Heart right ventricle (tissue), 16 donors: ENCODE data around the gene GPR52. TPM values are rescaled to one million over a fixed set of nuclear protein-coding genes. Genes with fewer than 3 reads are reported as not detected.
"Not testable (repeated sequence)": the region's sequence is repeated elsewhere in the genome, so short reads cannot be mapped to it uniquely, and the experiment has no call there.

Experiments used
- ATAC-seq, 8 donors: fragments of 200-7000 bp; cut with Tn5 transposase; one replicate each; pipeline ENCODE4 v1.9.1; 2020; ENCODE audit warnings: mild to moderate bottlenecking in 8 of 8, moderate library complexity in 8 of 8, moderate number of reproducible peaks in 1 of 8
- DNase-seq, 2 donors: peaks; one replicate each; pipeline ENCODE4 v3.0.0-alpha.2; 2020
- H3K27ac ChIP-seq, 10 donors: fragments of 200-600 bp; sonication (generic) in 2 of 10; one replicate each; pipeline versions ENCODE4 v1.5.0 to v1.8.0; 2020 to 2022; ENCODE audit warnings: mild to moderate bottlenecking in 3 of 10
- H3K27me3 ChIP-seq, 7 donors: fragments of 200-600 bp; one replicate each; pipeline ENCODE4 v1.8.0; 2021 to 2022; ENCODE audit warnings: mild to moderate bottlenecking in 2 of 7
- H3K36me3 ChIP-seq, 9 donors: fragments of 200-600 bp; sonication (generic) in 1 of 9; one replicate each; pipeline versions ENCODE4 v1.5.0 to v1.8.0; 2020 to 2022; ENCODE audit warnings: mild to moderate bottlenecking in 2 of 9
- H3K4me1 ChIP-seq, 9 donors: fragments of 200-600 bp; sonication (generic) in 1 of 9; one replicate each; pipeline versions ENCODE4 v1.5.0 to v1.8.0; 2020 to 2022; ENCODE audit warnings: mild to moderate bottlenecking in 4 of 9
- H3K4me3 ChIP-seq, 10 donors: fragments of 200-600 bp; sonication (generic) in 2 of 10; one replicate each; pipeline versions ENCODE4 v1.5.0 to v1.8.0; 2020 to 2022; ENCODE audit warnings: mild to moderate bottlenecking in 7 of 10, moderate library complexity in 2 of 10
- H3K9me3 ChIP-seq, 11 donors: fragments of 200-600 bp in 10 of 11; sonication (generic) in 2 of 11; one replicate each; pipeline versions ENCODE4 v1.5.0 to v1.8.0; 2013 to 2022; ENCODE audit warnings: mild to moderate bottlenecking in 2 of 11, control low read depth in 1 of 11, moderate library complexity in 1 of 11
- CTCF ChIP-seq, 9 donors: fragments of 200-600 bp; sonication (generic) in 2 of 9; IDR thresholded peaks; one replicate each; pipeline versions ENCODE4 v1.5.0 to v1.8.0; 2021 to 2022; ENCODE audit warnings: antibody characterized with exemption in 9 of 9, mild to moderate bottlenecking in 5 of 9, moderate library complexity in 1 of 9
- WGBS, 2 donors: extraction: QIAGEN DNeasy Blood & Tissue Kit; methylation state at CpG; one replicate each; pipeline ENCODE4 v1.1.7; 2013; ENCODE audit warnings: inconsistent platforms in 1 of 2; 5-methylcytosine and 5-hydroxymethylcytosine counted together
- intact Hi-C, 10 donors: fragments of 100-400 bp; cut with DNase I; formaldehyde crosslinking; loops; one replicate each; pipeline versions ENCODE4 v1.11.1 to v1.14.2; 2022
- polyA plus RNA-seq, 2 donors: library from polyadenylated mRNA; stranded (reverse); fragments of 200-250 nt; gene quantifications; one replicate each; pipeline ENCODE4 v1.2.3, GENCODE V29; 2013
- total RNA-seq, 10 donors: library from RNA; stranded (reverse); fragmentation: NEBNext Ultra II Directional in 3 of 10; extraction: Animal tissue kit (Norgen Biotek cat#: 25700) in 3 of 10; gene quantifications; one replicate each; pipeline versions ENCODE4 v1.2.1 to v1.2.4, GENCODE V29; 2021 to 2023
- donor health status: Arrhythmogenic right ventricular cardiomyopathy.
- donor health status: ischemic (EF 13 %, LVEDD 7.1; RV severe dilation, severe dysfunction).
- donor health status: healthy with polysubstance abuse.
- donor health status: DM: no; HTN: yes; CAD: no.
- donor health status: DM: no; HTN: no; CAD: no.
- donor health status: ischemic (EF 25% LVEDD 6.9; RV normal size, moderate dysfunction).
- donor health status: ischemic (EF 25% LVEDD 5.7; RV mildly dilated, moderate dysfunction).
- donor health status: healthy.
- donor health status: DM: yes; HTN: yes; CAD: no.
- donor health status: Ischemic cardiomyopathy.
- donor health status: ischemic (EF 35%, LVEDD 5.7; RV mildly dilated, moderate dysfunction).
- donor health status: nonischemic (EF 11% LVEDD 7.7; RV severe dilation, severe dysfunction).
- donor health status: DM: yes; HTN: yes; CAD: no.
- donor health status: PGD.
- donor health status: ischemic (EF 29% LVEDD 5.4; RV normal size, mild dysfunction).
- donor health status: nonischemic (EF 23%, LVEDD 6.1; RV moderate dilation, normal function).

Gene GPR52
- total and polyA plus RNA-seq, 12 donors, result 0.29 to 2.9 (median 1.4) TPM; not detected in 1

- WGBS, 2 donors, result 99 to 100% methylated on average over 1 of the region's 1 CpG
- H3K27me3 ChIP-seq, result no peaks in the 10 kb centered on the region
- intact Hi-C loops, result no loop called here
- H3K36me3 ChIP-seq, result peaks cover 0 to 8% (median 0%) of the 10 kb centered on the region in 9 donors
- H3K4me1 ChIP-seq, result peaks cover 0 to 9% (median 0%) of the 10 kb centered on the region in 9 donors
- no peak for TF ChIP-seq CTCF (IDR thresholded peaks at IDR 0.05)
- DNase-seq (no peak), ATAC-seq (no peak)
- H3K27ac ChIP-seq, result no peak overlapping the region
- no peak overlapping the region for H3K4me3 ChIP-seq
- H3K9me3 ChIP-seq, result no peaks in the 10 kb centered on the region
Observed at GRCh38 chr1:174405219-174405618, 42.5 kb upstream of the GPR52 start.

DNA sequence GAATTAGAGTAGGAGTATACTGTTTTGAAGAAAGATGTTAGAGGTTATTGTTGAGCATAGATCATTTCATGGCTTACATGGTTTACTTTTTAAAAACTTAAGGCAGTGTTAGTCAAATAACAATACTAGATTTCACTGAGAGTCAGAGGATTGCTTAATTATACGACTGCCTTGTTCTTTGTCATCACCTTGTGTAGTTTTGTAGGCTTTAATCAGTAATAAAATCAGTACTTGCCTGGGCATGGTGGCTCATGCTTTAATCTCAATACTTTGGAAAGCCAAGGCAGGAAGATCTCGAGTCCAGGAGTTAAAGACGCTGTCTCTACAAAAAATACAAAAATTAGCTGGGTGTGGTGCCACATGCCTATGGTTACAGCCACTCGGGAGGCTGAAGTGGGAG, 41.3 kb upstream of the GPR52 start:
- intact Hi-C loops, result no loop called here
- H3K36me3 ChIP-seq, result peaks cover 0 to 6% (median 0%) of the 10 kb centered on the region in 9 donors
- ATAC-seq (no peak), DNase-seq (no peak)
- no peaks in the 10 kb centered on the region for H3K27me3 ChIP-seq
- no peaks in the 10 kb centered on the region for H3K9me3 ChIP-seq
- H3K4me3 ChIP-seq, result no peak overlapping the region
- no peak overlapping the region for H3K27ac ChIP-seq
- peaks cover 0 to 9% (median 0%) of the 10 kb centered on the region in 9 donors for H3K4me1 ChIP-seq
- no peak for TF ChIP-seq CTCF (IDR thresholded peaks at IDR 0.05)
- 94 to 95% methylated on average over 4 of the region's 4 CpGs for WGBS, 2 donors

DNA sequence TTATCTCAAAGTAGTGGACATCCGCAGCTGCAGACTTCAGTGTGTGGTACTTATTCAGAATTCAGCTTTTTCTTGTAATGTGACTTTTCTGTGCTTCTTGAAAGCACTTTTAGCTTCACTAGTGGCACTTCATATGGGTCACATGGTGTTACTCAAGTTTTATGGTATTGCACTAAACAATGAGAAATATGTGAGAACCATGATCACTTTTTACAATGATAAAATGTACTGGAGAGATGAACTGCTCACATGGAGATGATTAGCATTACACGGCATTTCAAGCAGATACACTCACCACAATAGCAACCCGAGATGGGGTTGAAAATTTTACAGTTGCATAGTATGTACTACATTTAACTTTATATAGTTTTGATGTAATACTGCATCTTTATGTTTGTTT, 40.1 kb upstream of the GPR52 start:
- Histone ChIP-seq H3K9me3 (peaks cover 0 to 8% (median 0%) of the 10 kb centered on the region in 11 donors), H3K4me1 (peaks cover 0 to 9% (median 0%) of the 10 kb centered on the region in 9 donors), H3K27me3 (no peaks in the 10 kb centered on the region), H3K4me3 (no peak overlapping the region), H3K36me3 (no peaks in the 10 kb centered on the region), H3K27ac (no peak overlapping the region)
- intact Hi-C loops, result no loop called here
- ATAC-seq (no peak), DNase-seq (no peak)
- 90 to 94% methylated on average over 3 of the region's 3 CpGs for WGBS, 2 donors
- TF ChIP-seq CTCF (IDR thresholded peaks at IDR 0.05), result no peak

DNA sequence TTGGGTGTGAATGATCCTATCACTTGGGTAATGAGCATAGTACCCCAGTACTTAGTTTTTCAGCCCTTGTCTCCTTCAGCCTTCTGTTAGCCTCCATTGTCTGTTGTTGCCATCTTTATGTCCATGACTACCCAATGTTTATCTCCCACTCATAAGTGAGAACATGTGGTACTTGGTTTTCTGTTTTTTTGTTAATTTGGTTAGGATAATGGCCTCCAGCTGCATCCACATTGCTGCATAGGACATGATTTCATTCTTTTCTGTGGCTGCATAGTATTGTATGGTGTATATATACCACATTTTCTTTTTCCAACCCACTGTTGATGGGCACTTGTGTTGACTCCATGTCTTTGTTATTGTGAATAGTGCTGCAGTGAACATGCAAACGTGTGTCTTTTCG, 39.6 kb upstream of the GPR52 start:
- ATAC-seq, result no peak
- Histone ChIP-seq H3K4me1 (peaks cover 0 to 9% (median 0%) of the 10 kb centered on the region in 9 donors), H3K27me3 (no peaks in the 10 kb centered on the region), H3K36me3 (no peaks in the 10 kb centered on the region), H3K9me3 (peaks cover 0 to 8% (median 0%) of the 10 kb centered on the region in 11 donors), H3K4me3 (no peak overlapping the region), H3K27ac (no peak overlapping the region)
- no peak for DNase-seq
- no peak for TF ChIP-seq CTCF (IDR thresholded peaks at IDR 0.05)
- intact Hi-C loops, result no loop called here
- 69 to 74% methylated on average over 2 of the region's 2 CpGs for WGBS, 2 donors

DNA sequence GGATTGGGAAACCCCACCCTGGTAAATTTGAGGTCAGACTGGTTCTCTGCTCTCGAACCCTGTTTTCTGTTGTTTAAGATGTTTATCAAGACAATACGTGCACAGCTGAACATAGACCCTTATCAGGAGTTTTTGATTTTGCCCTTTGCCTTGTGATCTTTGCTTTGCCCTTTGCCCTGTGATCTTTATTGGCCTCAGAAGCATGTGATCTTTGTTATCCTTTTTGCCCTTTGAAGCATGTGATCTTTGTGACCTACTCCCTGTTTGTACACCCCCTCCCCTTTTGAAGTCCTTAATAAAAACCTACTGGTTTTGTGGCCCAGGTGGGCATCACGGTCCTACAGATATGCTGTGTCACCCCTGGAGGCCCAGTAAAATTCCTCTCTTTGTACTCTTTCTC, 38.0 kb upstream of the GPR52 start:
- H3K4me3 ChIP-seq, H3K36me3 ChIP-seq, H3K27ac ChIP-seq, DNase-seq, H3K27me3 ChIP-seq, ATAC-seq, H3K9me3 ChIP-seq: not testable (repeated sequence)
- intact Hi-C loops, result loop anchor here in 2 of 10 donors (10.0 kb wide), 2 partner anchors 135 to 315 kb away; no protein-coding TSS in a partner anchor
- 96 to 99% methylated on average over 3 of the region's 3 CpGs for WGBS, 2 donors
- H3K4me1 ChIP-seq, result peaks cover 0 to 10% (median 0%) of the 10 kb centered on the region in 9 donors
